PFSK-1 (cell line): Measurements from ENCODE around the gene IKZF4.

ENCODE experiments used
- POLR2AphosphoS5 ChIP-seq: IDR thresholded peaks from 2 replicates; pipeline ENCODE4 v1.6.1; 2012; ENCODE audit warnings: low read depth, mild to moderate bottlenecking, control low read depth, low read length, moderate library complexity
- REST ChIP-seq, 2 experiments: IDR thresholded peaks; 2 replicates each; pipeline versions ENCODE4 v1.6.1 to v1.8.0; 2011 to 2012; ENCODE audit warnings: low read depth in 2 of 2, low read length in 2 of 2, control low read depth in 1 of 2, inconsistent platforms in 1 of 2, mild to moderate bottlenecking in 1 of 2, moderate library complexity in 1 of 2; ENCODE audit not compliant: insufficient read depth in 1 of 2
- SIN3A ChIP-seq: IDR thresholded peaks from 2 replicates; pipeline ENCODE4 v1.6.1; 2012; ENCODE audit warnings: mild to moderate bottlenecking, low read length, moderate library complexity, borderline replicate concordance; ENCODE audit not compliant: insufficient read depth
- TAF1 ChIP-seq: IDR thresholded peaks from 2 replicates; pipeline ENCODE4 v1.6.1; 2012; ENCODE audit warnings: low read length, control low read depth, borderline replicate concordance; ENCODE audit not compliant: insufficient read depth

GRCh38 chr12:55993230-55993853 lies 27.5 kb upstream of the IKZF4 start:
- no peak for TF ChIP-seq POLR2AphosphoS5
- no peak for TF ChIP-seq SIN3A
- TF ChIP-seq REST (IDR thresholded peaks at IDR 0.05; ENCODE audit: insufficient read depth in 1 of 2, low read depth in 2 of 2, low read length in 2 of 2) = no peak
- no peak for TF ChIP-seq TAF1
